GM21619 (cell line): Measurements from ENCODE around the gene C1orf167.
"Not testable (repeated sequence)": the region's sequence is repeated elsewhere in the genome, so short reads cannot be mapped to it uniquely, and the experiment has no call there.

Experiments used
- ATAC-seq: cut with Tn5 transposase; IDR thresholded peaks from one replicate; pipeline ENCODE4 v1.9.1; 2021; ENCODE audit not compliant: unreplicated experiment

The C1orf167 gene

GRCh38 chr1:11800756-11801433, 38.9 kb downstream of the C1orf167 start:
- no peak for ATAC-seq

GRCh38 chr1:11802616-11802972, 40.6 kb downstream of the C1orf167 start:
- no peak for ATAC-seq

DNA sequence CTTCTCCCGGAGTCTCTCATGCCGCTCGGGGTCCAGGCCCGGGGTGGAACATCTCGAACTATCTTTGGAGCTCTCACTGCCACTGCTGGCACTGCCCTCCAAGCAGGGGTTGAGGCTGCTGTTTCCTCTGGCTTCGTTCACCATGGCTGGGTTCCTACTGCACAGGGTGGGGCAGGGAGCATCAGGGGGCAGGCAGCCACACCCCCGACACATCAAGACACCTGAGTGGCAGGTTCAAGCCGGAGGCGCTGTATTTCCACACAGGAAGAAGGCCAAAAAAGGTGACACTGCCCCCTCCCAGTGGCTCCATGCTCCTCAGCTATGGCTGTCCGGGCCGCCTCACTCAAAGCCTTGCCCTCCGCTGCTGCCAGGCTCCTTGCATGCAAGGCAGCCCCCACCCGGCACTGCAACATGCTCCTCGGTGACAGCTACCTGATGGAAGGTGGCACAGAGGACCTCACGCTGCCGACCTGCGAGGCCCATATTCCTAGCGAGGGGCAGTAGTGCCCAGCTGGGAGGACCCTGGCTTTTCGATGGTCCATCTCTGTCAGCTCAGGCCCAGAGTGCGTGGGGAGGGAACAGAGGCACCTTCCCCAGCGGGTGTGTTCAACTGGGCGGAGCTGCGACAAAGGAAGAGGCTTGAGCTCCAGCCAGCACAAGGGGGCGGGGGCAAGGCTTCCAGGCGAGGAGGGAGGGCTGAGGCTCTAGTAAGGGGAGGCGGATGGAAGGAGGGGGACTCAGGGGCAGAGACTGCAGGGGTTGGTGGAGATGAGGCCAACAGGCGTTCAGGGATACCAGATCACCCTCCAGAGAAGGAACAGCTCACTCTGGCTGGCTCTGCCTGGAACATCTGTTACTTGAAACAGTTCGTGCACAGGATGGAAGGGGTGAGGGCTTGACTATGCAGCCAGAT, 41.2 kb downstream of the C1orf167 start:
- no peak for ATAC-seq

DNA sequence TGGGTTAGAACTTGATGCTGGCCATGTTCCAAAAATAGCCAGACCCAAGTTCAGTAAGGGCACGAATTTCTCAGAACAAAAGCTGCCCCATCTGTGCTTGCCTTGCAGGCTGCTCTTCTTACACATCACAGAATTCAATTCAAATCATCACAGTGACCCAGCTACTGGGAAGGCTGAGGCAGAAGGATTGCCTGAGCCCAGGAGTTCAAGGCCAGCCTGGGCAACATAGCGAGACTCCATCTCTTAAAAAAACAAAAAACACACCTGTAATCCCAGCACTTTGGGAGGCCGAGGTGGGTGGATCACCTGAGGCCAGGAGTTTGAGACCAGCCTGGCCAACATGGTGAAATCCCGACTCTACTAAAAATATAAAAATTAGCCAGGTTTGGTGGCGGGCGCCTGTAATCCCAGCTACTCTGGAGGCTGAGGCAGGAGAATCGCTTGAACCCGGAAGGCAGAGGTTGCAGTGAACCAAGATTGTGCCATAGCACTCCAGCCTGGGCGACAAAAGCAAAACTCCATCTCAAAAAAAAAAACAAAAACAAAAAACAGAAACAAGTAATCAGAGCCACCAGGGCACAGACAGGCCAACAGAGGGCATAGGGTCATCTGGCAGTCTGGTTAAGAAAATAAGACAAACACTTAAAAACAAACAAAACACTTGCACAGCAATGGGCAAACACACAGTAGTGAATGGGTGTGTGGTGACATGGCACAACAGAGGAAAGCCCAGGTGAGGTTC, 42.1 kb downstream of the C1orf167 start:
- not testable (repeated sequence) for ATAC-seq

- no peak for ATAC-seq
Observed at GRCh38 chr1:11804666-11805421, 42.9 kb downstream of the C1orf167 start.

GRCh38 chr1:11805422-11806306, 43.7 kb downstream of the C1orf167 start, which contains the start of the genes CLCN6 and MTHFR:
Gene CLCN6 (plus strand): TSS chr1:11806191. CDS start chr1:11806263, 72 bp downstream.
Gene MTHFR (minus strand): TSS chr1:11805964. CDS start chr1:11803116, 2,848 bp downstream.
- peak; percentile 71 for ATAC-seq

DNA sequence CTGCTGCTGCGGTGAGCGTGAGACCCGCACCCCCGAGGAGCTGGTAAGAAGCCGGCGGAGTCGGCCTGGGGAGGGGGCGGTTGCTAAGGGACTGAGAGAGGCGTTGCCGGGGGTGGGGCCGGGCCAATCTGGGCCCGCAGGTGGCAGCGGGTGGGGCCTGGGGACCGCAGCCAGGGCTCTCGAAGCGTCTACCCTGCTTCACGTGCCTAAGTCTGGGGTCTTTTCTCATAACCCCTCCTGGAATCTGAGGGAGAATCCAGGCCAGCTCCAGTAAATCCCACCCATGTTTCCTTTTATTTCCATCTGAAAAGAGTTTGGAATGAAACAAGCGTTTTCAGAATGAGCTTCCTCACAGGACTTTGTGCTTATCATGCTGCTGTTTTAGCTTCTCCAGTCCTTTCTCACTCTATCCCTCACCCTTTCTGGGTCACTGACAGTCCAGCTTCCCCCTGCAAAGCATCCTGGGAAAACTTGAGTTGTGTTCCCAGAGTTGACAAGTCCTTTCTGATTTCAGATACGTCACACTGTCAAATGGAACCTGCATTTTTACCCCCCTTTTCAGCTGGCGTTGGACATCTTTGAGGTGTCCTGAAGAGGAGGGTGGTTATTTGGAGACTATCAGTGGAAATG, 44.4 kb downstream of the C1orf167 start:
- ATAC-seq = peak; percentile 35

DNA sequence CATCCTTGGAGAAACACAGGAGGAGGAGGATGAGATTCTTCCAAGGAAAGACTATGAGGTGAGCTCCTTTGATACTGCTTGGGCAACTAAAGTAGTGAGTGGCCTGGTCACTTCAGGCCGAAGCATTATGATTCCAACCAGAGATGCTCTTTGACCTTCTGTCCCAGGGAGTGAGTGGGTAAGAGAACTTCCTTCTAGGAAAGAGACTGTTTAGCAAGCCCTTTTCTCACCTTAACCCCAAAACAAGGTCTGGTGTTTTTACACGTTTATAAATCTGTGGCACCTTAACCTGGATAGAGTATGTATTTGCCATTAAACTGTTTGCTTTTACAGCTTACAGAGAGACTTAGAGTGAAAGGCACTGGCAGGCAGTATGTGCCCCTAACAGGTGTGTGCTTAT, 45.1 kb downstream of the C1orf167 start:
- ATAC-seq = no peak

DNA sequence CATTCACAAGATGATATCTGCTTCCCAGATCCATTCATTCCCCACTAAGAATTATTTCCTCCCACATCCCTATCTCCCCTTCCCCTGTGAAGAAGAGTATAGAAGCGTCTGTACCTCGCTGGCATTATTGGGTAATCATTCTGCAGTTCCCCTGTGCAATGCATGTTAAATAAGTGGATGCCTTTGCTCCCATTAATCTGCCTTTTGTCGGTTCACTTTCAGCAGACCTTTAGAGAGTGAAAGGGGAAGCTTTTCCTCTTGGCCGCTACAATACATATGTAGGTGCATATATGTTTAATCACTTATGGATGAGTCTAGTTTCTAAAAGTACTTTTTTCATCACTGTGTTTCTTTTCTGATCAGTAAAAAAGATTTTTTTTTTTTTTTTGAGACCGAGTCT, 51.0 kb downstream of the C1orf167 start:
- no peak for ATAC-seq

DNA sequence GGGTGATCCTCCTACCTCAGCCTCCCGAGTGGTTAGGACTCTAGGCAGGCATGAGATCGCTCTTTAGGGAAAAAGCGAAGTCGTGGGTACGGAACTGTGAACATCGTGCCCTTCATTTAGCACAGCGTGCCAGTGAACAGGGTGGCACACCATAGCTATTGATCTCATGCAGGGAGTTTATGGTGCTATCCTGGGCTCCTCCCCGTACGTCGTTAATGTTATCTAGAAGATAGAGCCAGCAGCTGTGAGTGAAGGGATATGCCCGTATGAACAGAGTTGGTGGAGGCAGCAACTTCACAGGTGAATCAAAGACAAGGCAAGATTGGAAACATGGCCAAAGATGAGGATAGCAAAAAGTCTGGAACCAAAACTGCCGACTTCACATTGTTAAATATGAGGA, 55.2 kb downstream of the C1orf167 start:
- ATAC-seq = no peak

- no peak for ATAC-seq
Observed at GRCh38 chr1:11822091-11822490, 60.1 kb downstream of the C1orf167 start.

DNA sequence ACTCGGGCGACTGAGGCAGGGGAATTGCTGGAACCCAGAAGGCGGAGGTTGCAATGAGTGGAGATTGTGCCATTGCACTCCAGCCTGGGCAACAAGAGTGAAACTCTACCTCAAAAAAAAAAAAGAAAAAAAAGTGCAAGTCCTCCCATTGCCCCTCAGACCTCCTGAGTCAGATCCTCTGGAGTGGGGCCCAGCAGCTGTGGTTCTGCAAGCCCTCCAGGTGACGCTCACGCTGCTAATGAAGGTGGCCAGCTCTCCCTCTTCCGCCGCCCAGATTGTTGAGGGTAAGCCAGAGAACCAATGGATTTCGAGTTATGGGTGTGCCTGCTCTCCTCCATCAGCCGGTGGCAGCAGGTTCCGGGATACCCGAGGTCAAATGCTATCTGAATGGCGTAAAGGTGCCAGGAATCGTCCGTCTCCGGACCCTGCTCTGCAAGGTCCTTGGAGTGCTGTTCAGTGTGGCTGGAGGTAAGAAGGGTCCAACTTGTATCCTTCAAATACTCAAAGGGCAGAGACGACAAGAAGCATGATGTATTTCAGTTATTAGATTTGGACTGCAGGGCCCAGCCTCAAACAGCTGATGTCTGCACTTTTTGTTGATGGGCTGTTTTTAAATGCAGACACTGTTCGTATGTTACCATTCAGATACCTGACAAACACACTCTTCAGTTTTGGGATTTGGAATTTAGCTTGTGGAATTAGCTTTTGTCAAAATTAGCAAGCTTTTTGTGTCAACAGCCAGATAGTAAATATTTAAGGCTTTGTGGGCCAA, 61.6 kb downstream of the C1orf167 start:
- no peak for ATAC-seq

GRCh38 chr1:11825131-11825530, 63.1 kb downstream of the C1orf167 start:
- no peak for ATAC-seq

GRCh38 chr1:11826946-11827345, 65.0 kb downstream of the C1orf167 start:
- no peak for ATAC-seq

DNA sequence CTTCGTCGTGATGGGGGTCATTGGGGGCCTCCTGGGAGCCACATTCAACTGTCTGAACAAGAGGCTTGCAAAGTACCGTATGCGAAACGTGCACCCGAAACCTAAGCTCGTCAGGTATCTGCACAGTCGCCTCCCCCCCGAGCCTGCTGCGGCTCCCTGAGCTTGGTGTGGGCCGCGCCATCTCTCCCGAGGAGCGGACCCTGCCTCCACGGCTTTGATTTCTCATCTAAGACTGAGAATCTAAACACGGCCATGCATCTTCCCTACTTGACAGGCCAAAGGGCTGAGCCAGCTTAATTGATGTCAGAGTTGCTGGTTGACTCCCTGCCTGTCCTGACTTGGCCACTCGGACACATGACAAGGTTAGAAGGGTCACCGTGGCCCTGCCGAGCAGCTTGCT, 66.5 kb downstream of the C1orf167 start:
- no peak for ATAC-seq

DNA sequence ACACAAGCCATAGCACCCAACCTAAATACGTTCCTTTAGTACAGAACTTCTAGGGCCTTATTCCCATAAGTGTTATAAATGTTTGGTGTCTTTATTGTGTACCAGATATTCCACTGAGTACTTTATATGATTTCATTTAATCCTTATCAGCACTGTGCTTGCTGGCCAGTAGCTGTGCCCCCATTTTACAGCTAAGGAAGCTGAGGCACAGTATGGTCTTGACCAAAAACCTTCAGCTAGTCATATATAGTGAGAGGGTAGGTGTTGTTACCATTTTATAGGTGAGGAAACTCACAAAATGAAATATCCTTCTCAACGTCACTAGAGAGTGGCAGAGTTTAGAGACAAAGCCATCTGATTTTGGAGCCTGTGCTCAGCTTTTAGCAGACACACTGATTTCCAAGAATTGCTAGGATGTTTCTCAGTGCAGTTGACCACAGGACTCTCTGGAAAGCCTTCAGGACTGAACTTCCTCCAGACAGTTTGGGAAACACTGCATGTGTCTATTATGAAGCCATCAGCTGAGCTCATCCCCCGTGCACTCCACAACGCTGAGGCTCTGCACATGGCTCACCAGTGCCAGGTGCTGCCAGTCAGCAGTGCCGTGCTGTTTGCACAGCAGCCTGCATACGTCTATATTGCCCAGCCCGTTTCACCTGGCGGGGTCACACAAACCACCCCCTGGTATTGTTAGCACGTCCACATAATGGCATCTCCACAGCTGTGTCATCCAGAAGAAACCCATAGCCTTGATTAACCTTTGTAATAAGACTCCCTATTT, 70.1 kb downstream of the C1orf167 start:
- ATAC-seq = no peak

- no peak for ATAC-seq
Observed at GRCh38 chr1:11833497-11833896, 71.5 kb downstream of the C1orf167 start.

GRCh38 chr1:11833900-11834299, 71.9 kb downstream of the C1orf167 start:
- ATAC-seq = no peak
